ENCODE data around the gene CHSY3.

CHSY3 gene

GRCh38 chr5:129951039-129951438, 46.8 kb downstream of the CHSY3 start:
- DNase-seq = no peak

- no peak for DNase-seq
These were observed 54.3 kb downstream of the CHSY3 start for GRCh38 chr5:129958581-129958980.

GRCh38 chr5:129960831-129961230, 56.6 kb downstream of the CHSY3 start:
- no peak for DNase-seq

GRCh38 chr5:129962506-129962905, 58.2 kb downstream of the CHSY3 start:
- DNase-seq = no peak

GRCh38 chr5:129963359-129963758, 59.1 kb downstream of the CHSY3 start:
- DNase-seq = peak; percentile 96

GRCh38 chr5:129966071-129966470, 61.8 kb downstream of the CHSY3 start:
- DNase-seq = no peak

- peak; percentile 87 for DNase-seq
These were observed 67.4 kb downstream of the CHSY3 start for GRCh38 chr5:129971714-129972113.

GRCh38 chr5:129972465-129973141, 68.3 kb downstream of the CHSY3 start:
- no peak for DNase-seq

GRCh38 chr5:129973716-129974426, 69.6 kb downstream of the CHSY3 start:
- peak; percentile 84 for DNase-seq

- DNase-seq = no peak
These were observed 73.5 kb downstream of the CHSY3 start for GRCh38 chr5:129977810-129978209.

GRCh38 chr5:129978270-129978669, 74.0 kb downstream of the CHSY3 start:
- DNase-seq = no peak

GRCh38 chr5:129988453-129988852, 84.2 kb downstream of the CHSY3 start:
- DNase-seq = no peak

- DNase-seq = no peak
These were observed 87.5 kb downstream of the CHSY3 start for GRCh38 chr5:129991780-129992179.

GRCh38 chr5:129996896-129997295, 92.6 kb downstream of the CHSY3 start:
- peak; percentile 87 for DNase-seq

- no peak for DNase-seq
These were observed 96.2 kb downstream of the CHSY3 start for GRCh38 chr5:130000460-130000859.

GRCh38 chr5:130002183-130002582, 97.9 kb downstream of the CHSY3 start:
- DNase-seq = no peak

GRCh38 chr5:130002876-130003275, 98.6 kb downstream of the CHSY3 start:
- DNase-seq = no peak

GRCh38 chr5:130011986-130012385, 107.7 kb downstream of the CHSY3 start:
- no peak for DNase-seq

GRCh38 chr5:130017173-130017572, 112.9 kb downstream of the CHSY3 start:
- DNase-seq = no peak

GRCh38 chr5:130018641-130019040, 114.4 kb downstream of the CHSY3 start:
- DNase-seq = no peak

- DNase-seq = no peak
These were observed 116.7 kb downstream of the CHSY3 start for GRCh38 chr5:130021000-130021399.

- DNase-seq = no peak
These were observed 117.6 kb downstream of the CHSY3 start for GRCh38 chr5:130021876-130022275.

GRCh38 chr5:130023604-130024003, 119.3 kb downstream of the CHSY3 start:
- DNase-seq = no peak

GRCh38 chr5:130024006-130024405, 119.7 kb downstream of the CHSY3 start:
- no peak for DNase-seq
